Measurements from ENCODE around the gene SLC9A7.

- no peak for TF ChIP-seq CTCF (conservative IDR thresholded peaks at IDR 0.05; ENCODE audit: low read depth, low read length)
- no peak for TF ChIP-seq EZH2 (IDR thresholded peaks at IDR 0.05; ENCODE audit: borderline replicate concordance, low read depth, low read length, poor library complexity, severe bottlenecking)
These were observed 14.9 kb downstream of the SLC9A7 start for GRCh38 chrX:46744009-46744408.

All from A673 (cell line).